ENCODE measurements around the gene DLGAP4. TPM values are rescaled to one million over a fixed set of nuclear protein-coding genes. Genes with fewer than 3 reads are reported as not detected.
A peak's percentile ranks its signal among the peaks of the same experiment; 100 is the strongest.

The DLGAP4 gene
- total and polyA plus RNA-seq, 2 of the 13 experiments (the other 11 are each of a cell fraction or from before 2014, with no cell fraction given): 15.2 to 26.7 TPM

DNA sequence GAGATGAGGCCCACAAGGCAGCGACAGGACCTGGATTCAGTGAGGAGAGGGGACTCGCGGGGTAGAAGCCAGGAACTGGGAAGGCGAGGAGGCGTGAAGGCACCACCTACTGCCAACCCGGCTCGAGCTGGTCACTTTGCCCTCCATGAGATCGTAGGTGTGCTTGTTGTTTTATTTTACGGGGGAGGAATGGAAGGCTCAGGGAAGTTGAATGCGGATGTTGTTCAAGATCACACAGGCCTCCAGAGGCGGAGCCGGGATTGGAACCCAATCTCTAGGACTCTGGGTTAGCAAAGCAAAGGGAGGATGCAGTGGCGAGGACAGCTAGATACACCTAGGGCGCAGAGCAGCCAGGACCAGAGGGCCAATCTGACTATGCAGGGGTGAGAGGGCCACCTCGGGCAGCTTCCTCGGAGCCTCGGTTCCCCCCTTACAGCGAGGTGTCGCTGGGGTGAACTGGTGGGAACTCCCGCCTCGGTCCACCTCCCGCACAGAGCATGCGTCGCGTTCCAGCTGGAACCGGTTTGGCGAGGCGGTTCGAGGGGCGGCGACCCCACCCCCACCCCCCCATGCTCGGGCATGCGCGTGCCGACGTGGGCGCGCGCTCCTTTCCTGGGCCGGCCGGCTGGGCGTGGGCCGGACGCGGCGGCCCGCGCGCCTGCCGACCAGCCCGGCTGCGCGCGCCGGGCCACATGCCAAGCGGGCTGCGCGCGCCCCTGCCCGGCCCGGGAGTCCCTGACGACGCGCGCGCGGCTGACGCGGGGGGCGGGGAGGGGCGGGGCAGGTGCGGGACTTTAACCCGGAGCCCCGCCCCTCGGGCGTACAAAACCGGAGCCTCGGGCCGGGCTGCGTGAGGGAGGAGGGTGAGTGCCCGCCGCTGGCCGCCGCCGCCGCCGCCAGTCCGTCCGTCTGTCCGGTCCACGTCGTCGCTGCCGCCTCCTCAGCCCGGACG, 154.8 kb downstream of the DLGAP4 start (continued):
- TF ChIP-seq, protein P1, sequence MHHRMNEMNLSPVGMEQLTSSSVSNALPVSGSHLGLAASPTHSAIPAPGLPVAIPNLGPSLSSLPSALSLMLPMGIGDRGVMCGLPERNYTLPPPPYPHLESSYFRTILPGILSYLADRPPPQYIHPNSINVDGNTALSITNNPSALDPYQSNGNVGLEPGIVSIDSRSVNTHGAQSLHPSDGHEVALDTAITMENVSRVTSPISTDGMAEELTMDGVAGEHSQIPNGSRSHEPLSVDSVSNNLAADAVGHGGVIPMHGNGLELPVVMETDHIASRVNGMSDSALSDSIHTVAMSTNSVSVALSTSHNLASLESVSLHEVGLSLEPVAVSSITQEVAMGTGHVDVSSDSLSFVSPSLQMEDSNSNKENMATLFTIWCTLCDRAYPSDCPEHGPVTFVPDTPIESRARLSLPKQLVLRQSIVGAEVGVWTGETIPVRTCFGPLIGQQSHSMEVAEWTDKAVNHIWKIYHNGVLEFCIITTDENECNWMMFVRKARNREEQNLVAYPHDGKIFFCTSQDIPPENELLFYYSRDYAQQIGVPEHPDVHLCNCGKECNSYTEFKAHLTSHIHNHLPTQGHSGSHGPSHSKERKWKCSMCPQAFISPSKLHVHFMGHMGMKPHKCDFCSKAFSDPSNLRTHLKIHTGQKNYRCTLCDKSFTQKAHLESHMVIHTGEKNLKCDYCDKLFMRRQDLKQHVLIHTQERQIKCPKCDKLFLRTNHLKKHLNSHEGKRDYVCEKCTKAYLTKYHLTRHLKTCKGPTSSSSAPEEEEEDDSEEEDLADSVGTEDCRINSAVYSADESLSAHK (CRISPR knock-in tag; IDR thresholded peaks at IDR 0.05; ENCODE audit: borderline replicate concordance): no peak
- TF ChIP-seq, protein P2, sequence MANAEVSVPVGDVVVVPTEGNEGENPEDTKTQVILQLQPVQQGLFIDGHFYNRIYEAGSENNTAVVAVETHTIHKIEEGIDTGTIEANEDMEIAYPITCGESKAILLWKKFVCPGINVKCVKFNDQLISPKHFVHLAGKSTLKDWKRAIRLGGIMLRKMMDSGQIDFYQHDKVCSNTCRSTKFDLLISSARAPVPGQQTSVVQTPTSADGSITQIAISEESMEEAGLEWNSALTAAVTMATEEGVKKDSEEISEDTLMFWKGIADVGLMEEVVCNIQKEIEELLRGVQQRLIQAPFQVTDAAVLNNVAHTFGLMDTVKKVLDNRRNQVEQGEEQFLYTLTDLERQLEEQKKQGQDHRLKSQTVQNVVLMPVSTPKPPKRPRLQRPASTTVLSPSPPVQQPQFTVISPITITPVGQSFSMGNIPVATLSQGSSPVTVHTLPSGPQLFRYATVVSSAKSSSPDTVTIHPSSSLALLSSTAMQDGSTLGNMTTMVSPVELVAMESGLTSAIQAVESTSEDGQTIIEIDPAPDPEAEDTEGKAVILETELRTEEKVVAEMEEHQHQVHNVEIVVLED (CRISPR knock-in tag; IDR thresholded peaks at IDR 0.05; ENCODE audit: borderline replicate concordance): peak; percentile 78
- TF ChIP-seq ZNF256 (CRISPR knock-in tag; conservative IDR thresholded peaks at IDR 0.05) (peak; percentile 97), SMAD1 (CRISPR knock-in tag; IDR thresholded peaks at IDR 0.05; ENCODE audit: borderline replicate concordance, low read depth) (peak; percentile 51; the same call in 1 of the 2 replicates), ZNF382 (CRISPR knock-in tag; IDR thresholded peaks at IDR 0.05; ENCODE audit: borderline replicate concordance) (no peak), ZNF572 (CRISPR knock-in tag; IDR thresholded peaks at IDR 0.05) (peak; percentile 93), NAIF1 (CRISPR knock-in tag; IDR thresholded peaks at IDR 0.05; ENCODE audit: borderline replicate concordance) (no peak), ZNF577 (CRISPR knock-in tag; IDR thresholded peaks at IDR 0.05; ENCODE audit: borderline replicate concordance, low read depth) (no peak; the same call in 1 of the 2 replicates), HOXA7 (CRISPR knock-in tag; IDR thresholded peaks at IDR 0.05) (no peak), ERF (CRISPR knock-in tag; IDR thresholded peaks at IDR 0.05) (peak; percentile 66; the same call in 1 of the 2 replicates), ZNF709 (CRISPR knock-in tag; IDR thresholded peaks at IDR 0.05) (peak; percentile 90), ELF4 (CRISPR knock-in tag; IDR thresholded peaks at IDR 0.05; ENCODE audit: borderline replicate concordance) (no peak), CREB1 (IDR thresholded peaks at IDR 0.05) (peak; percentile 69; the same call in 1 of the 2 replicates), CREB1 (CRISPR knock-in tag; IDR thresholded peaks at IDR 0.05) (no peak), ZNF570 (CRISPR knock-in tag; IDR thresholded peaks at IDR 0.05; ENCODE audit: borderline replicate concordance) (no peak), NR1H2 (CRISPR knock-in tag; IDR thresholded peaks at IDR 0.05; ENCODE audit: borderline replicate concordance, low read depth) (0 out of 2 replicates have a peak, but pooled peaks have one; percentile 21), PAF1 (CRISPR knock-in tag; IDR thresholded peaks at IDR 0.05) (no peak), RBM39 (IDR thresholded peaks at IDR 0.05; ENCODE audit: low read depth, low read length, poor library complexity, severe bottlenecking) (peak; percentile 83), SALL1 (CRISPR knock-in tag; IDR thresholded peaks at IDR 0.05) (peak; percentile 91), KAT7 (CRISPR knock-in tag; IDR thresholded peaks at IDR 0.05; ENCODE audit: borderline replicate concordance) (no peak; the same call in 1 of the 2 replicates), RORA (CRISPR knock-in tag; IDR thresholded peaks at IDR 0.05) (no peak)
- TF ChIP-seq, protein P3, sequence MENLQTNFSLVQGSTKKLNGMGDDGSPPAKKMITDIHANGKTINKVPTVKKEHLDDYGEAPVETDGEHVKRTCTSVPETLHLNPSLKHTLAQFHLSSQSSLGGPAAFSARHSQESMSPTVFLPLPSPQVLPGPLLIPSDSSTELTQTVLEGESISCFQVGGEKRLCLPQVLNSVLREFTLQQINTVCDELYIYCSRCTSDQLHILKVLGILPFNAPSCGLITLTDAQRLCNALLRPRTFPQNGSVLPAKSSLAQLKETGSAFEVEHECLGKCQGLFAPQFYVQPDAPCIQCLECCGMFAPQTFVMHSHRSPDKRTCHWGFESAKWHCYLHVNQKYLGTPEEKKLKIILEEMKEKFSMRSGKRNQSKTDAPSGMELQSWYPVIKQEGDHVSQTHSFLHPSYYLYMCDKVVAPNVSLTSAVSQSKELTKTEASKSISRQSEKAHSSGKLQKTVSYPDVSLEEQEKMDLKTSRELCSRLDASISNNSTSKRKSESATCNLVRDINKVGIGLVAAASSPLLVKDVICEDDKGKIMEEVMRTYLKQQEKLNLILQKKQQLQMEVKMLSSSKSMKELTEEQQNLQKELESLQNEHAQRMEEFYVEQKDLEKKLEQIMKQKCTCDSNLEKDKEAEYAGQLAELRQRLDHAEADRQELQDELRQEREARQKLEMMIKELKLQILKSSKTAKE (CRISPR knock-in tag; IDR thresholded peaks at IDR 0.05; ENCODE audit: borderline replicate concordance): no peak

All from HepG2 (cell line).